ENCODE data around the gene WDFY3.
"Not testable (repeated sequence)": the region's sequence is repeated elsewhere in the genome, so short reads cannot be mapped to it uniquely, and the experiment has no call there.

Gene WDFY3

GRCh38 chr4:84699001-84699671 is 267.4 kb downstream of the WDFY3 start:
- no peak for DNase-seq

GRCh38 chr4:84697615-84698201 is 268.8 kb downstream of the WDFY3 start:
- DNase-seq, result peak; percentile 16

- no peak for DNase-seq
These were observed 269.3 kb downstream of the WDFY3 start for GRCh38 chr4:84697159-84697558.

GRCh38 chr4:84691800-84692199 is 274.7 kb downstream of the WDFY3 start:
- DNase-seq, result no peak

- peak; percentile 93 for DNase-seq
These were observed 275.3 kb downstream of the WDFY3 start for GRCh38 chr4:84691170-84691691.

GRCh38 chr4:84690481-84690880 is 276.0 kb downstream of the WDFY3 start:
- peak; percentile 25 for DNase-seq

GRCh38 chr4:84689197-84689596 is 277.3 kb downstream of the WDFY3 start:
- no peak for DNase-seq

GRCh38 chr4:84688605-84689004 is 277.9 kb downstream of the WDFY3 start:
- no peak for DNase-seq

GRCh38 chr4:84685105-84685504 is 281.4 kb downstream of the WDFY3 start:
- no peak for DNase-seq

- no peak for DNase-seq
These were observed 282.1 kb downstream of the WDFY3 start for GRCh38 chr4:84684361-84684760.

GRCh38 chr4:84683064-84683850 is 283.2 kb downstream of the WDFY3 start:
- no peak for DNase-seq

GRCh38 chr4:84682661-84683060 is 283.8 kb downstream of the WDFY3 start:
- not testable (repeated sequence) for DNase-seq

GRCh38 chr4:84681486-84682274 is 284.8 kb downstream of the WDFY3 start:
- DNase-seq, result peak; percentile 73

- DNase-seq, result no peak
These were observed 285.5 kb downstream of the WDFY3 start for GRCh38 chr4:84680956-84681355.

GRCh38 chr4:84678976-84679744 is 287.3 kb downstream of the WDFY3 start:
- no peak for DNase-seq

- DNase-seq, result no peak
These were observed 288.5 kb downstream of the WDFY3 start for GRCh38 chr4:84677995-84678394.

GRCh38 chr4:84677093-84677492 is 289.4 kb downstream of the WDFY3 start:
- DNase-seq, result no peak

- DNase-seq, result peak; percentile 88
These were observed 292.8 kb downstream of the WDFY3 start for GRCh38 chr4:84673475-84674240.

GRCh38 chr4:84672177-84672576 is 294.3 kb downstream of the WDFY3 start:
- no peak for DNase-seq

GRCh38 chr4:84669201-84669600 is 297.3 kb downstream of the WDFY3 start:
- no peak for DNase-seq

- no peak for DNase-seq
These were observed 300.1 kb downstream of the WDFY3 start for GRCh38 chr4:84666439-84666838.
